DMS153 treated with DMSO at 0.1 percent for 48 hours (cell line): Measurements from ENCODE around the gene CHAF1A.

Experiments
- DNase-seq: peaks from one replicate; lab custom pipeline; 2025; ENCODE audit not compliant: unreplicated experiment; lab: John Stamatoyannopoulos, UW

The CHAF1A gene

GRCh38 chr19:4403005-4403761 lies 743 bp downstream of the CHAF1A start:
- DNase-seq: no peak

GRCh38 chr19:4405977-4406376 lies 3.5 kb downstream of the CHAF1A start:
- no peak for DNase-seq

GRCh38 chr19:4406626-4407025 lies 4.2 kb downstream of the CHAF1A start:
- no peak for DNase-seq

- no peak for DNase-seq
Observed at GRCh38 chr19:4409123-4409933, 6.9 kb downstream of the CHAF1A start.

GRCh38 chr19:4413588-4413987 lies 11.1 kb downstream of the CHAF1A start:
- no peak for DNase-seq

- DNase-seq: no peak
Observed at GRCh38 chr19:4414144-4414799, 11.8 kb downstream of the CHAF1A start.

GRCh38 chr19:4414800-4415321 lies 12.4 kb downstream of the CHAF1A start:
- DNase-seq: no peak

GRCh38 chr19:4415352-4415751 lies 12.9 kb downstream of the CHAF1A start:
- DNase-seq: no peak

GRCh38 chr19:4416268-4416667 lies 13.8 kb downstream of the CHAF1A start:
- DNase-seq: no peak

- no peak for DNase-seq
Observed at GRCh38 chr19:4423416-4424126, 21.1 kb downstream of the CHAF1A start.

- DNase-seq: no peak
Observed at GRCh38 chr19:4425537-4425936, 23.1 kb downstream of the CHAF1A start.

- no peak for DNase-seq
Observed at GRCh38 chr19:4428326-4428975, 26.0 kb downstream of the CHAF1A start.

- no peak for DNase-seq
Observed at GRCh38 chr19:4429256-4429655, 26.8 kb downstream of the CHAF1A start.

GRCh38 chr19:4429771-4430171 lies 27.3 kb downstream of the CHAF1A start:
- DNase-seq: no peak

GRCh38 chr19:4430760-4431159 lies 28.3 kb downstream of the CHAF1A start:
- no peak for DNase-seq

- no peak for DNase-seq
Observed at GRCh38 chr19:4431296-4431695, 28.9 kb downstream of the CHAF1A start.

- no peak for DNase-seq
Observed at GRCh38 chr19:4431808-4432674, 29.6 kb downstream of the CHAF1A start.

- DNase-seq: no peak
Observed at GRCh38 chr19:4432918-4433506, 30.6 kb downstream of the CHAF1A start.

GRCh38 chr19:4434391-4434790 lies 32.0 kb downstream of the CHAF1A start:
- no peak for DNase-seq
